ENCODE data around the gene C6orf15. TPM values are rescaled to one million over a fixed set of nuclear protein-coding genes. Genes with fewer than 3 reads are reported as not detected.

Gene C6orf15
- polyA plus RNA-seq, 1 donor from 2014 or later: not detected

GRCh38 chr6:31083742-31084354 is 28.5 kb downstream of the C6orf15 start:
- H3K79me2 ChIP-seq (replicated peaks; ENCODE audit: insufficient read depth, low read length): no peaks in the 10 kb centered on the region
- no peaks in the 10 kb centered on the region for H3K36me3 ChIP-seq (ENCODE audit: insufficient read depth, low read length)
- no peaks in the 10 kb centered on the region for H3K9me2 ChIP-seq (ENCODE audit: insufficient read depth, low read length)
- H3K4me3 ChIP-seq (ENCODE audit: low read length): no peak overlapping the region
- H3K9me3 ChIP-seq (ENCODE audit: low read length): no peaks in the 10 kb centered on the region
- no peak overlapping the region for H3K4me2 ChIP-seq (ENCODE audit: low read length)
- no peak overlapping the region for H3K27ac ChIP-seq (ENCODE audit: low read length)
- no peaks in the 10 kb centered on the region for H3K27me3 ChIP-seq (ENCODE audit: insufficient read depth, low read depth, low read length)
- no peaks in the 10 kb centered on the region for H3F3A ChIP-seq (ENCODE audit: insufficient read depth, low read length, poor library complexity, severe bottlenecking)
- TF ChIP-seq POLR2AphosphoS5 (IDR thresholded peaks at IDR 0.05): no peak
- no peak for TF ChIP-seq TAF1 (IDR thresholded peaks at IDR 0.05; ENCODE audit: low read depth)
- no peak for TF ChIP-seq MXI1 (conservative IDR thresholded peaks at IDR 0.05; ENCODE audit: poor library complexity, severe bottlenecking)
- TF ChIP-seq CTCF (IDR thresholded peaks at IDR 0.05; ENCODE audit: poor library complexity, severe bottlenecking): no peak
- TF ChIP-seq RAD21 (conservative IDR thresholded peaks at IDR 0.05): no peak
- TF ChIP-seq EP300 (conservative IDR thresholded peaks at IDR 0.05; ENCODE audit: poor library complexity, severe bottlenecking): no peak
- TF ChIP-seq SMC3 (conservative IDR thresholded peaks at IDR 0.05; ENCODE audit: poor library complexity): no peak
- no peak for TF ChIP-seq REST (IDR thresholded peaks at IDR 0.05; ENCODE audit: borderline replicate concordance)
- TF ChIP-seq EZH2 (IDR thresholded peaks at IDR 0.05; ENCODE audit: borderline replicate concordance, insufficient read depth, low read length, poor library complexity, severe bottlenecking): no peak
- no peak overlapping the region for H3K9ac ChIP-seq (ENCODE audit: low read length)
- H2AFZ ChIP-seq (ENCODE audit: low read depth, low read length): no peak overlapping the region
- H4K20me1 ChIP-seq (ENCODE audit: insufficient read depth): no peaks in the 10 kb centered on the region

GRCh38 chr6:31081872-31082271 is 30.5 kb downstream of the C6orf15 start:
- Histone ChIP-seq H3K9me2 (ENCODE audit: insufficient read depth, low read length) (no peaks in the 10 kb centered on the region), H3F3A (ENCODE audit: insufficient read depth, low read length, poor library complexity, severe bottlenecking) (no peaks in the 10 kb centered on the region), H3K9me3 (ENCODE audit: low read length) (no peaks in the 10 kb centered on the region), H3K27me3 (ENCODE audit: insufficient read depth, low read depth, low read length) (no peaks in the 10 kb centered on the region), H3K9ac (ENCODE audit: low read length) (no peak overlapping the region), H3K27ac (ENCODE audit: low read length) (no peak overlapping the region), H3K79me2 (replicated peaks; ENCODE audit: insufficient read depth, low read length) (no peaks in the 10 kb centered on the region), H3K4me3 (ENCODE audit: low read length) (no peak overlapping the region), H4K20me1 (ENCODE audit: insufficient read depth) (no peaks in the 10 kb centered on the region), H2AFZ (ENCODE audit: low read depth, low read length) (no peak overlapping the region), H3K36me3 (ENCODE audit: insufficient read depth, low read length) (no peaks in the 10 kb centered on the region), H3K4me2 (ENCODE audit: low read length) (no peak overlapping the region)
- TF ChIP-seq EZH2 (IDR thresholded peaks at IDR 0.05; ENCODE audit: borderline replicate concordance, insufficient read depth, low read length, poor library complexity, severe bottlenecking) (no peak), CTCF (IDR thresholded peaks at IDR 0.05; ENCODE audit: poor library complexity, severe bottlenecking) (no peak), RAD21 (conservative IDR thresholded peaks at IDR 0.05) (no peak), SMC3 (conservative IDR thresholded peaks at IDR 0.05; ENCODE audit: poor library complexity) (no peak), TAF1 (IDR thresholded peaks at IDR 0.05; ENCODE audit: low read depth) (no peak)
